Spinal cord (tissue), 10 donors: ENCODE measurements around the gene VSTM5. TPM values are rescaled to one million over a fixed set of nuclear protein-coding genes. Genes with fewer than 3 reads are reported as not detected.

Source experiments
- DNase-seq, 6 donors: peaks; one replicate each; pipeline versions ENCODE4 v3.0.0 to v3.0.0-alpha.2; 2013 to 2015; ENCODE audit warnings: low spot score in 6 of 6, low read depth in 4 of 6
- H3K27ac ChIP-seq: one replicate; pipeline ENCODE4 v1.5.1; 2013; ENCODE audit warnings: low read depth, low read length, control low read depth
- H3K27me3 ChIP-seq: one replicate; pipeline ENCODE4 v1.6.1; 2013; ENCODE audit warnings: low read length; ENCODE audit not compliant: control insufficient read depth, insufficient read depth
- H3K36me3 ChIP-seq: one replicate; pipeline ENCODE4 v1.6.1; 2013; ENCODE audit warnings: low read length; ENCODE audit not compliant: control insufficient read depth, insufficient read depth
- H3K4me1 ChIP-seq: one replicate; pipeline ENCODE4 v1.6.1; 2013; ENCODE audit warnings: low read length; ENCODE audit not compliant: control insufficient read depth, insufficient read depth
- H3K4me3 ChIP-seq: one replicate; pipeline ENCODE4 v1.5.1; 2013; ENCODE audit warnings: low read depth, low read length, control low read depth
- H3K9me3 ChIP-seq: one replicate; pipeline ENCODE4 v1.6.1; 2013; ENCODE audit warnings: low read length; ENCODE audit not compliant: control insufficient read depth, insufficient read depth
- WGBS: methylation state at CpG from one replicate; pipeline ENCODE4 v1.1.5; 2013; ENCODE audit warnings: missing lambda C conversion rate; ENCODE audit not compliant: insufficient coverage; 5-methylcytosine and 5-hydroxymethylcytosine counted together
- polyA plus RNA-seq, 2 donors: library from polyadenylated mRNA; unstranded; fragments of 120-200 nt; gene quantifications; one replicate each; pipeline ENCODE4 v1.2.1, GENCODE V29; 2013; ENCODE audit not compliant: insufficient read length in 2 of 2
- total RNA-seq, 2 donors: library from RNA; depleted of rRNA in 1 of 2; stranded (reverse); fragments of 120-200 nt in 1 of 2; fragments of >200 nt in 1 of 2; gene quantifications; one replicate each; pipeline versions ENCODE4 v1.2.3 to v1.2.4, GENCODE V29; 2013 to 2014
- donor health status: healthy.

VSTM5 gene
- total and polyA plus RNA-seq, 4 donors: 2.1 to 8.6 (median 7.7) TPM

DNA sequence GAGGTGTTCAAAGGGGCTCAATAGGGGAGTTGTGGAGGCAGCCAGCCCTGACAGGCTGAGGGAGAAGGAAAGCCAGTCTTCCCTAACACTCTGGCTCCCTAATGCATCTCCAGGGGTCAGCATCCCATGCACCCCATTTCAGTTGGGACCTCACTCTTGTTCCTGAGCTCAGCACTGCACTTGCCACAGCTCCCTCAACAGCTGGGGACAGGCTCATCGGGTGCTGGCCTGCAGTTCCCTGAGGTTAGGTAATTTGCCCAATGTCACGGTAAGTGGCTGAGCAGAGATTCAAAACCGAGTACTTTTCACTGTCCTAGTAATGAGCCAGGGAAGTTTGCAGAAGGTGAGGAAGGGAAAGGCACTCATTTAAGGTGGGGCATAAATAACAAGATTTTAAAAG is 20.8 kb downstream of the VSTM5 start:
- Histone ChIP-seq H3K36me3 (no peaks in the 10 kb centered on the region), H3K4me3 (no peak overlapping the region), H3K27me3 (no peaks in the 10 kb centered on the region), H3K4me1 (no peaks in the 10 kb centered on the region), H3K9me3 (no peaks in the 10 kb centered on the region), H3K27ac (no peak overlapping the region)
- no peak for DNase-seq
- 74% methylated on average over 3 of the region's 3 CpGs for whole genome bisulfite sequencing

- Histone ChIP-seq H3K4me1 (no peaks in the 10 kb centered on the region), H3K27me3 (no peaks in the 10 kb centered on the region), H3K27ac (no peak overlapping the region), H3K9me3 (no peaks in the 10 kb centered on the region), H3K4me3 (no peak overlapping the region), H3K36me3 (no peaks in the 10 kb centered on the region)
- WGBS: 67% methylated on average over 1 of the region's 1 CpG
- DNase-seq: peak in 1 of 6 donors; percentile 5
Observed at GRCh38 chr11:93827363-93827762, 23.1 kb downstream of the VSTM5 start.

DNA sequence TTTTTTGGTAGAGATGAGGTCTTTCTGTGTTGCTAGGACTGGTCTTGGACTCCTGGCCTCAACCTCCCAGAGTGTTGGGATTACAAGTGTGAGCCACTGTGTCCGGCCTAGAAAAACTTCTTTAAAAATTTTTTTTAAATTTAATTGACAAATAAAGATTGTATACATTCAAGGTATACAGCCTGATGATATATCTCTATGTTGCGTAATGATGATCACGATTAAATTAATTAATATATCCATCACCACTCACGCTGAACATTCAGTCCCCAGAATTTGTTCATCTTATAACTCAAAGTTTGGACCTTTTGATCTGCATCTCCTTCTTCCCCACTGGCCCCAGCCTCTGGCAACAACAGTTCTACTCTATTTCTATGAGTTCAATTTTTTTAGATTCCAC is 27.2 kb downstream of the VSTM5 start:
- H3K27ac ChIP-seq: no peak overlapping the region
- H3K4me1 ChIP-seq: peaks cover 6% of the 10 kb centered on the region
- WGBS: 83% methylated on average over 1 of the region's 4 CpGs
- peaks cover 3% of the 10 kb centered on the region for H3K36me3 ChIP-seq
- H3K27me3 ChIP-seq: no peaks in the 10 kb centered on the region
- no peaks in the 10 kb centered on the region for H3K9me3 ChIP-seq
- no peak for DNase-seq
- no peak overlapping the region for H3K4me3 ChIP-seq

GRCh38 chr11:93822359-93822758 is 28.1 kb downstream of the VSTM5 start:
- Histone ChIP-seq H3K4me1 (peaks cover 6% of the 10 kb centered on the region), H3K4me3 (no peak overlapping the region), H3K9me3 (no peaks in the 10 kb centered on the region), H3K36me3 (peaks cover 3% of the 10 kb centered on the region), H3K27ac (no peak overlapping the region), H3K27me3 (no peaks in the 10 kb centered on the region)
- 100% methylated on average over 5 of the region's 5 CpGs for WGBS
- DNase-seq: no peak

- H3K9me3 ChIP-seq: no peaks in the 10 kb centered on the region
Observed at GRCh38 chr11:93821617-93822016, 28.8 kb downstream of the VSTM5 start.

DNA sequence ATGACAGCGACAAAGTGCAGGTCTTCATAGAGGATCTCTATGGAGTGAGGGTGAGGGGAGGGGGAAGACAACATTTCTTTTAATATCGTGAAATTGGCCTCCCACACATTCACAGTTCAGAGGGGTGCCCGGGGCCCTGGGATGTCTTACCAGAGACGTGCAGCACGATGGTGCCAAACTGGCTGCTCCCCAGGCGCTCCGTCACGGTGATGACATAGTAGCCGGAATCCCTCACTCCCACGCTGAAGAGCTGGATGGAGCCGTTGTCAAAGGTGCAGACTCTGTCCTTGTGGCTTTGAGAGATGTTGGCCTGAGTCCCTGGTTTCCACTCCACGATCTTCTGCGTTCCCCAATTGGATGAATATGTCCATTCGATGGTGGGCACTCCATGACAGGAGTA is 29.6 kb downstream of the VSTM5 start:
- Histone ChIP-seq H3K27ac (no peak overlapping the region), H3K4me3 (no peak overlapping the region), H3K27me3 (no peaks in the 10 kb centered on the region), H3K9me3 (no peaks in the 10 kb centered on the region), H3K4me1 (peaks cover 6% of the 10 kb centered on the region), H3K36me3 (peaks cover 3% of the 10 kb centered on the region)
- 91% methylated on average over 12 of the region's 14 CpGs for WGBS
- no peak for DNase-seq

More at GRCh38 chr11:93821617-93822016, 28.8 kb downstream of the VSTM5 start:
- Histone ChIP-seq H3K27ac (no peak overlapping the region), H3K36me3 (peaks cover 3% of the 10 kb centered on the region), H3K4me3 (no peak overlapping the region), H3K4me1 (peaks cover 6% of the 10 kb centered on the region), H3K27me3 (no peaks in the 10 kb centered on the region)
- no CpG with 5 or more reads among the region's 2 CpGs for WGBS
- DNase-seq: no peak

GRCh38 chr11:93819966-93820695 is 30.3 kb downstream of the VSTM5 start:
- peak in 2 of 6 donors; percentile 24 to 46 for DNase-seq
- H3K36me3 ChIP-seq: peaks cover 3% of the 10 kb centered on the region
- H3K4me3 ChIP-seq: no peak overlapping the region
- H3K27me3 ChIP-seq: no peaks in the 10 kb centered on the region
- peaks cover 6% of the 10 kb centered on the region for H3K4me1 ChIP-seq
- 49% methylated on average over 7 of the region's 8 CpGs for WGBS
- H3K27ac ChIP-seq: no peak overlapping the region
- H3K9me3 ChIP-seq: no peaks in the 10 kb centered on the region

GRCh38 chr11:93817426-93818348 is 32.7 kb downstream of the VSTM5 start:
- H3K4me1 ChIP-seq: peaks cover 6% of the 10 kb centered on the region
- no peaks in the 10 kb centered on the region for H3K27me3 ChIP-seq
- no peaks in the 10 kb centered on the region for H3K9me3 ChIP-seq
- H3K36me3 ChIP-seq: peaks cover 8% of the 10 kb centered on the region
- WGBS: 37% methylated on average over 3 of the region's 4 CpGs
- H3K4me3 ChIP-seq: no peak overlapping the region
- no peak overlapping the region for H3K27ac ChIP-seq
- peak in 1 of 6 donors; percentile 32 for DNase-seq

DNA sequence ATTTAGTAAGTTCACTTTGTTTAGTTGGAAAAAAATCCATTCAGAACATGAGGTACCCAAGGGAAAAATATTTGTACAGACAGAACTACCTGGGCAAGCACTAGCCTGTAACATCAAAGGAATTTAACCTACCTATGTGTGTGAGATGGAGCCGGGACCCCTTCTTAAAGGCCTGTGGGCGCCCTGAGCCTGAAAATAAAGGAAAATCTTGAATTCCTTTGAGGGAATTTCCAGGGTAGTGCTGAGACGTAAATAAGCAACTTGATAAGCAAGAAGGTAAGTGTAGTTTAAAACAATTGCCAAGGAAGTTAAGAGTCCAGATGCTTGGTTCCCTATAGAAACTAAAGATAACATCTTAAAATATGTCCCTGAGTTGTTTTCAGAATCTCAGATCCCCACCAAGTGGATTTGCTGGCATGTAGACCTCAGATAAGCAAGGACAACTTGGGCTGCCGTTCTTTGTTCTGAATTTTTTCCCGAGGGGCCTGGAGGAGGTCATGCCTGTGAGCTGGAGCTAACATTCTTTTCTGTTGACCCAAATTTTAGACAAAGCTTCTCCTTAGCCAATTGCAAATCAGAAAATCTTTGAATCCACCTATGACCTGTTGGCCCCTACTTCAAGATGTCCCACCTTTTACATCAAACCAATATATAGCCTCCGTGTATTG is 35.3 kb downstream of the VSTM5 start:
- Histone ChIP-seq H3K4me3 (no peak overlapping the region), H3K9me3 (no peaks in the 10 kb centered on the region), H3K27me3 (no peaks in the 10 kb centered on the region), H3K27ac (no peak overlapping the region), H3K4me1 (peaks cover 4% of the 10 kb centered on the region), H3K36me3 (peaks cover 18% of the 10 kb centered on the region)
- WGBS: 75% methylated on average over 3 of the region's 6 CpGs
- no peak for DNase-seq
